Measurements from ENCODE around the gene CMBL.

The CMBL gene

GRCh38 chr5:10307206-10308148 lies at the start of gene CMBL:
Gene CMBL (minus strand): TSS chr5:10307902. CDS start chr5:10290762, 17,140 bp downstream.
- TF ChIP-seq NFIC (IDR thresholded peaks at IDR 0.05) (peak; percentile 18; the same call in 1 of the 2 replicates), MAX (IDR thresholded peaks at IDR 0.05) (peak; percentile 37; the same call in 1 of the 2 replicates), ZBTB7A (IDR thresholded peaks at IDR 0.05; ENCODE audit: low read depth) (peak; percentile 31; the same call in 1 of the 2 replicates), USF1 (IDR thresholded peaks at IDR 0.05) (no peak), TCF12 (IDR thresholded peaks at IDR 0.05; ENCODE audit: low read depth) (no peak)

- TF ChIP-seq TCF12 (IDR thresholded peaks at IDR 0.05; ENCODE audit: low read depth): no peak
- no peak for TF ChIP-seq TAF1 (IDR thresholded peaks at IDR 0.05; ENCODE audit: low read depth)
Measured at GRCh38 chr5:10355071-10355889, 47.6 kb upstream of the CMBL start.

- no peak for TF ChIP-seq MAX (IDR thresholded peaks at IDR 0.05)
- TF ChIP-seq TEAD4 (IDR thresholded peaks at IDR 0.05): no peak
- TF ChIP-seq EGR1 (IDR thresholded peaks at IDR 0.05): 0 out of 2 replicates have a peak, but pooled peaks have one; percentile 44
- TF ChIP-seq YY1 (IDR thresholded peaks at IDR 0.05; ENCODE audit: low read depth): no peak
- TF ChIP-seq ZBTB7A (IDR thresholded peaks at IDR 0.05; ENCODE audit: low read depth): peak; percentile 63; the same call in 1 of the 2 replicates
Measured at GRCh38 chr5:10354048-10354872, 46.6 kb upstream of the CMBL start.

GRCh38 chr5:10353241-10354047 lies 45.7 kb upstream of the CMBL start, which contains the start of gene MARCHF6:
Gene MARCHF6 (plus strand): TSS chr5:10353695. CDS start chr5:10353899, 204 bp downstream.
- TF ChIP-seq FOXM1 (IDR thresholded peaks at IDR 0.05; ENCODE audit: borderline replicate concordance, low read depth) (no peak), CREB1 (IDR thresholded peaks at IDR 0.05; ENCODE audit: low read depth) (peak; percentile 53), MAX (IDR thresholded peaks at IDR 0.05) (peak; percentile 93), YY1 (IDR thresholded peaks at IDR 0.05; ENCODE audit: low read depth) (peak; percentile 90), EGR1 (IDR thresholded peaks at IDR 0.05) (peak; percentile 35; the same call in 1 of the 2 replicates), TAF1 (IDR thresholded peaks at IDR 0.05; ENCODE audit: low read depth) (peak; percentile 97), TCF12 (IDR thresholded peaks at IDR 0.05; ENCODE audit: low read depth) (peak; percentile 68), EP300 (IDR thresholded peaks at IDR 0.05; ENCODE audit: borderline replicate concordance) (no peak), ZBTB7A (IDR thresholded peaks at IDR 0.05; ENCODE audit: low read depth) (no peak), USF1 (IDR thresholded peaks at IDR 0.05) (no peak), REST (IDR thresholded peaks at IDR 0.05; ENCODE audit: low read depth) (no peak)

- TF ChIP-seq NFIC (IDR thresholded peaks at IDR 0.05): no peak
- TF ChIP-seq EP300 (IDR thresholded peaks at IDR 0.05; ENCODE audit: borderline replicate concordance): 0 out of 2 replicates have a peak, but pooled peaks have one; percentile 6
Measured at GRCh38 chr5:10352430-10353240, 44.9 kb upstream of the CMBL start.

GRCh38 chr5:10351919-10352318 lies 44.2 kb upstream of the CMBL start:
- TF ChIP-seq TEAD4 (IDR thresholded peaks at IDR 0.05) (no peak), NFIC (IDR thresholded peaks at IDR 0.05) (no peak), EGR1 (IDR thresholded peaks at IDR 0.05) (no peak), YY1 (IDR thresholded peaks at IDR 0.05; ENCODE audit: low read depth) (no peak), USF1 (IDR thresholded peaks at IDR 0.05) (no peak), TCF12 (IDR thresholded peaks at IDR 0.05; ENCODE audit: low read depth) (no peak), ZBTB7A (IDR thresholded peaks at IDR 0.05; ENCODE audit: low read depth) (no peak), FOXM1 (IDR thresholded peaks at IDR 0.05; ENCODE audit: borderline replicate concordance, low read depth) (no peak), TAF1 (IDR thresholded peaks at IDR 0.05; ENCODE audit: low read depth) (no peak), MAX (IDR thresholded peaks at IDR 0.05) (no peak), CREB1 (IDR thresholded peaks at IDR 0.05; ENCODE audit: low read depth) (no peak), CEBPB (IDR thresholded peaks at IDR 0.05) (no peak), RAD21 (IDR thresholded peaks at IDR 0.05; ENCODE audit: low read depth) (no peak), EP300 (IDR thresholded peaks at IDR 0.05; ENCODE audit: borderline replicate concordance) (no peak), REST (IDR thresholded peaks at IDR 0.05; ENCODE audit: low read depth) (no peak)
